H1 (cell line): ENCODE measurements around the gene ZBTB20. TPM values are rescaled to one million over a fixed set of nuclear protein-coding genes. Genes with fewer than 3 reads are reported as not detected.

Experiments used
- CREB1 ChIP-seq: IDR thresholded peaks from 2 replicates; pipeline ENCODE4 v1.6.1; 2012; ENCODE audit warnings: inconsistent platforms
- EP300 ChIP-seq, 2 experiments: IDR thresholded peaks; 1 replicate in 1 of 2; 2 replicates in 1 of 2; pipeline ENCODE4 v1.6.1; 2011 to 2012; ENCODE audit warnings: low read depth in 2 of 2, low read length in 2 of 2, mild to moderate bottlenecking in 2 of 2, borderline replicate concordance in 1 of 2, inconsistent platforms in 1 of 2, moderate library complexity in 1 of 2
- polyA plus RNA-seq, 7 experiments: library from polyadenylated mRNA; depleted of rRNA in 3 of 7; stranded (reverse) in 5 of 7; unstranded in 2 of 7; fragments of >200 nt in 5 of 7; fragments of 200-250 nt in 2 of 7; gene quantifications; 1 replicate in 5 of 7; 2 replicates in 1 of 7; 4 replicates in 1 of 7; pipeline versions ENCODE4 v1.2.1 to v1.2.3, GENCODE V29; 2011 to 2013; ENCODE audit warnings: missing spikeins in 2 of 7, mixed read lengths in 2 of 7
- total RNA-seq: library from RNA; stranded (reverse); fragmentation: NEBNext Ultra II Directional; extraction: Animal tissue kit (Norgen Biotek cat#: 25700); gene quantifications from 2 replicates; pipeline ENCODE4 v1.2.1, GENCODE V29; 2021
- TF ChIP-seq, protein P1 (sequence below): fragments of 300-600 bp; sonication (generic); IDR thresholded peaks from 2 replicates; pipeline ENCODE4 v1.7.1; 2012; ENCODE audit warnings: low read length, moderate library complexity, mild to moderate bottlenecking, inconsistent platforms; ENCODE audit not compliant: insufficient replicate concordance

ZBTB20 gene
- total and polyA plus RNA-seq, 2 of the 8 experiments (the other 6 are each of a cell fraction or from before 2014, with no cell fraction given) = 0.35 to 1.3 TPM

DNA sequence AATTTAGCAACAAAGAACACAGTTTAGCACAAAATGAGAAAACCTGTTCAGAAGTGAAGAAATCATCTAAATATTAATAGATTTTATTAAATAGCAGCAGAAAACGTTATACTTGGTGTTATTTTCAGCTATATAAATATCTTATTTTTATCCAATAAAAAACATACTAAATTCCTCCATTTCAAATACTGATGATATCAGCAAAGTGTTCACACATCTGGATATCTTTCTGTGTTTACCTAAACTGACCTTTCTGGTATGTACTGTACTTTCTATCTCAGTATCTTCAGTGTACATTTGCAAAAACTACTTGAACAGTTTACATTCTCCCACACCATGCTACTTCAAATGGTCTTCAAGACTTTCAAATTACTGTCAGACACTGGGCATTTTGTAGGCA lies 179.9 kb downstream of the ZBTB20 start (continued):
- TF ChIP-seq, protein P1, sequence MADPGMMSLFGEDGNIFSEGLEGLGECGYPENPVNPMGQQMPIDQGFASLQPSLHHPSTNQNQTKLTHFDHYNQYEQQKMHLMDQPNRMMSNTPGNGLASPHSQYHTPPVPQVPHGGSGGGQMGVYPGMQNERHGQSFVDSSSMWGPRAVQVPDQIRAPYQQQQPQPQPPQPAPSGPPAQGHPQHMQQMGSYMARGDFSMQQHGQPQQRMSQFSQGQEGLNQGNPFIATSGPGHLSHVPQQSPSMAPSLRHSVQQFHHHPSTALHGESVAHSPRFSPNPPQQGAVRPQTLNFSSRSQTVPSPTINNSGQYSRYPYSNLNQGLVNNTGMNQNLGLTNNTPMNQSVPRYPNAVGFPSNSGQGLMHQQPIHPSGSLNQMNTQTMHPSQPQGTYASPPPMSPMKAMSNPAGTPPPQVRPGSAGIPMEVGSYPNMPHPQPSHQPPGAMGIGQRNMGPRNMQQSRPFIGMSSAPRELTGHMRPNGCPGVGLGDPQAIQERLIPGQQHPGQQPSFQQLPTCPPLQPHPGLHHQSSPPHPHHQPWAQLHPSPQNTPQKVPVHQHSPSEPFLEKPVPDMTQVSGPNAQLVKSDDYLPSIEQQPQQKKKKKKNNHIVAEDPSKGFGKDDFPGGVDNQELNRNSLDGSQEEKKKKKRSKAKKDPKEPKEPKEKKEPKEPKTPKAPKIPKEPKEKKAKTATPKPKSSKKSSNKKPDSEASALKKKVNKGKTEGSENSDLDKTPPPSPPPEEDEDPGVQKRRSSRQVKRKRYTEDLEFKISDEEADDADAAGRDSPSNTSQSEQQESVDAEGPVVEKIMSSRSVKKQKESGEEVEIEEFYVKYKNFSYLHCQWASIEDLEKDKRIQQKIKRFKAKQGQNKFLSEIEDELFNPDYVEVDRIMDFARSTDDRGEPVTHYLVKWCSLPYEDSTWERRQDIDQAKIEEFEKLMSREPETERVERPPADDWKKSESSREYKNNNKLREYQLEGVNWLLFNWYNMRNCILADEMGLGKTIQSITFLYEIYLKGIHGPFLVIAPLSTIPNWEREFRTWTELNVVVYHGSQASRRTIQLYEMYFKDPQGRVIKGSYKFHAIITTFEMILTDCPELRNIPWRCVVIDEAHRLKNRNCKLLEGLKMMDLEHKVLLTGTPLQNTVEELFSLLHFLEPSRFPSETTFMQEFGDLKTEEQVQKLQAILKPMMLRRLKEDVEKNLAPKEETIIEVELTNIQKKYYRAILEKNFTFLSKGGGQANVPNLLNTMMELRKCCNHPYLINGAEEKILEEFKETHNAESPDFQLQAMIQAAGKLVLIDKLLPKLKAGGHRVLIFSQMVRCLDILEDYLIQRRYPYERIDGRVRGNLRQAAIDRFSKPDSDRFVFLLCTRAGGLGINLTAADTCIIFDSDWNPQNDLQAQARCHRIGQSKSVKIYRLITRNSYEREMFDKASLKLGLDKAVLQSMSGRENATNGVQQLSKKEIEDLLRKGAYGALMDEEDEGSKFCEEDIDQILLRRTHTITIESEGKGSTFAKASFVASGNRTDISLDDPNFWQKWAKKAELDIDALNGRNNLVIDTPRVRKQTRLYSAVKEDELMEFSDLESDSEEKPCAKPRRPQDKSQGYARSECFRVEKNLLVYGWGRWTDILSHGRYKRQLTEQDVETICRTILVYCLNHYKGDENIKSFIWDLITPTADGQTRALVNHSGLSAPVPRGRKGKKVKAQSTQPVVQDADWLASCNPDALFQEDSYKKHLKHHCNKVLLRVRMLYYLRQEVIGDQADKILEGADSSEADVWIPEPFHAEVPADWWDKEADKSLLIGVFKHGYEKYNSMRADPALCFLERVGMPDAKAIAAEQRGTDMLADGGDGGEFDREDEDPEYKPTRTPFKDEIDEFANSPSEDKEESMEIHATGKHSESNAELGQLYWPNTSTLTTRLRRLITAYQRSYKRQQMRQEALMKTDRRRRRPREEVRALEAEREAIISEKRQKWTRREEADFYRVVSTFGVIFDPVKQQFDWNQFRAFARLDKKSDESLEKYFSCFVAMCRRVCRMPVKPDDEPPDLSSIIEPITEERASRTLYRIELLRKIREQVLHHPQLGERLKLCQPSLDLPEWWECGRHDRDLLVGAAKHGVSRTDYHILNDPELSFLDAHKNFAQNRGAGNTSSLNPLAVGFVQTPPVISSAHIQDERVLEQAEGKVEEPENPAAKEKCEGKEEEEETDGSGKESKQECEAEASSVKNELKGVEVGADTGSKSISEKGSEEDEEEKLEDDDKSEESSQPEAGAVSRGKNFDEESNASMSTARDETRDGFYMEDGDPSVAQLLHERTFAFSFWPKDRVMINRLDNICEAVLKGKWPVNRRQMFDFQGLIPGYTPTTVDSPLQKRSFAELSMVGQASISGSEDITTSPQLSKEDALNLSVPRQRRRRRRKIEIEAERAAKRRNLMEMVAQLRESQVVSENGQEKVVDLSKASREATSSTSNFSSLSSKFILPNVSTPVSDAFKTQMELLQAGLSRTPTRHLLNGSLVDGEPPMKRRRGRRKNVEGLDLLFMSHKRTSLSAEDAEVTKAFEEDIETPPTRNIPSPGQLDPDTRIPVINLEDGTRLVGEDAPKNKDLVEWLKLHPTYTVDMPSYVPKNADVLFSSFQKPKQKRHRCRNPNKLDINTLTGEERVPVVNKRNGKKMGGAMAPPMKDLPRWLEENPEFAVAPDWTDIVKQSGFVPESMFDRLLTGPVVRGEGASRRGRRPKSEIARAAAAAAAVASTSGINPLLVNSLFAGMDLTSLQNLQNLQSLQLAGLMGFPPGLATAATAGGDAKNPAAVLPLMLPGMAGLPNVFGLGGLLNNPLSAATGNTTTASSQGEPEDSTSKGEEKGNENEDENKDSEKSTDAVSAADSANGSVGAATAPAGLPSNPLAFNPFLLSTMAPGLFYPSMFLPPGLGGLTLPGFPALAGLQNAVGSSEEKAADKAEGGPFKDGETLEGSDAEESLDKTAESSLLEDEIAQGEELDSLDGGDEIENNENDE = no peak
- TF ChIP-seq EP300 (IDR thresholded peaks at IDR 0.05; ENCODE audit: borderline replicate concordance in 1 of 2, low read depth in 2 of 2, low read length in 2 of 2) = no peak
- TF ChIP-seq CREB1 = no peak
